Measurements from ENCODE around the gene PRAME. TPM values are rescaled to one million over a fixed set of nuclear protein-coding genes. Genes with fewer than 3 reads are reported as not detected.

Gene PRAME
- total and polyA plus RNA-seq, 10 of the 15 experiments (the other 5 are each of a cell fraction or from before 2014, with no cell fraction given): 0.40 to 2.5 (median 0.65) TPM

- TF ChIP-seq ZNF274 (IDR thresholded peaks at IDR 0.05; ENCODE audit: insufficient read depth, insufficient read length) (no peak), FOXK2 (IDR thresholded peaks at IDR 0.05) (no peak), TBL1XR1 (IDR thresholded peaks at IDR 0.05; ENCODE audit: low read depth, low read length) (no peak), ZNF622 (IDR thresholded peaks at IDR 0.05) (no peak), RUNX3 (IDR thresholded peaks at IDR 0.05; ENCODE audit: low read length) (peak; percentile 18; the same call in 1 of the 2 replicates), MYC (IDR thresholded peaks at IDR 0.05; ENCODE audit: insufficient read depth, insufficient read length, insufficient replicate concordance, low read length, severe bottlenecking) (no peak), TCF3 (IDR thresholded peaks at IDR 0.05; ENCODE audit: borderline replicate concordance, insufficient read depth, low read depth, low read length) (no peak)
These were observed 6.4 kb downstream of the PRAME start (continued) for GRCh38 chr22:22552630-22553029.

- no peak for TF ChIP-seq WRNIP1 (IDR thresholded peaks at IDR 0.05; ENCODE audit: borderline replicate concordance, low read depth, low read length)
- TF ChIP-seq KAT2A (conservative IDR thresholded peaks at IDR 0.05; ENCODE audit: control insufficient read depth, low read depth, low read length): no peak
- TF ChIP-seq JUND (IDR thresholded peaks at IDR 0.05; ENCODE audit: low read depth, low read length): no peak
- TF ChIP-seq ZBTB40 (IDR thresholded peaks at IDR 0.05; ENCODE audit: borderline replicate concordance): no peak
- no peak for TF ChIP-seq TCF7 (IDR thresholded peaks at IDR 0.05; ENCODE audit: borderline replicate concordance)
- TF ChIP-seq NRF1 (conservative IDR thresholded peaks at IDR 0.05; ENCODE audit: low read depth, low read length): no peak
- CTCF ChIA-PET: interaction anchor here (1.3 kb wide), 1 partner anchor 26 kb away, joined by 4 read pairs; no protein-coding TSS in a partner anchor
- SMC1A ChIA-PET (ENCODE audit: uncharacterized antibody, unreplicated experiment): interaction anchor here (0.6 kb wide), 1 partner anchor 29 kb away, joined by 3 read pairs; no protein-coding TSS in a partner anchor
- H4K20me1 ChIP-seq (ENCODE audit: control insufficient read depth, insufficient read depth): no peaks in the 10 kb centered on the region
- 45% methylated on average over 7 of the region's 8 CpGs for WGBS (ENCODE audit: insufficient coverage, insufficient replicate concordance, low lambda C conversion rate, missing lambda C conversion rate)
- H3K36me3 ChIP-seq (ENCODE audit: control insufficient read depth in 2 of 2, insufficient read depth in 2 of 2, low read length in 1 of 2): no peaks in the 10 kb centered on the region
- in situ Hi-C loops (cut with MboI) (no loop called here), intact Hi-C loops (cut with micrococcal nuclease; ENCODE audit: unreplicated experiment) (loop anchor here (10.0 kb wide), 1 partner anchor 126 kb away; no protein-coding TSS in a partner anchor)
- POLR2A ChIA-PET: no interaction called here
- H3K4me1 ChIP-seq (ENCODE audit: control insufficient read depth, insufficient read depth, low read length): 0 out of 2 replicates have a peak, but pooled peaks cover 4% of the 10 kb centered on the region
- H2AFZ ChIP-seq (ENCODE audit: control insufficient read depth, low read depth, low read length): no peak overlapping the region
- no peaks in the 10 kb centered on the region for H3K9me3 ChIP-seq (replicated peaks; ENCODE audit: control insufficient read depth, insufficient read depth, low read length)
- FAIRE-seq: no peak
- H3K4me2 ChIP-seq (ENCODE audit: control insufficient read depth, insufficient read depth): no peak overlapping the region
- H3K9ac ChIP-seq (ENCODE audit: control insufficient read depth, insufficient read depth, low read length): no peak overlapping the region
- no peaks in the 10 kb centered on the region for H3K27me3 ChIP-seq (replicated peaks in 1 of 2; ENCODE audit: control insufficient read depth in 2 of 2, insufficient read depth in 2 of 2, low read length in 1 of 2)
- no peak for ATAC-seq
- no peak overlapping the region for H3K4me3 ChIP-seq
- H3K79me2 ChIP-seq (ENCODE audit: control insufficient read depth, insufficient read depth, low read length): no peaks in the 10 kb centered on the region
- RAD21 ChIA-PET (ENCODE audit: unreplicated experiment): no interaction called here
- H3K27ac ChIP-seq (ENCODE audit: control insufficient read depth, insufficient read depth): no peak overlapping the region
- no TSS peak for BruUV-seq (replicated peaks)
- no peak for DNase-seq (ENCODE audit: low read depth, low spot score)
These were observed 8.2 kb downstream of the PRAME start for GRCh38 chr22:22550789-22551434.

Measured in GM12878 (cell line).